Measurements from ENCODE around the gene SERPINA1.

The SERPINA1 gene

GRCh38 chr14:94397289-94398181, 9.1 kb upstream of the SERPINA1 start:
- DNase-seq: no peak

GRCh38 chr14:94396628-94397225, 8.3 kb upstream of the SERPINA1 start:
- DNase-seq: no peak

- no peak for DNase-seq
Observed at GRCh38 chr14:94395888-94396574, 7.6 kb upstream of the SERPINA1 start.

DNA sequence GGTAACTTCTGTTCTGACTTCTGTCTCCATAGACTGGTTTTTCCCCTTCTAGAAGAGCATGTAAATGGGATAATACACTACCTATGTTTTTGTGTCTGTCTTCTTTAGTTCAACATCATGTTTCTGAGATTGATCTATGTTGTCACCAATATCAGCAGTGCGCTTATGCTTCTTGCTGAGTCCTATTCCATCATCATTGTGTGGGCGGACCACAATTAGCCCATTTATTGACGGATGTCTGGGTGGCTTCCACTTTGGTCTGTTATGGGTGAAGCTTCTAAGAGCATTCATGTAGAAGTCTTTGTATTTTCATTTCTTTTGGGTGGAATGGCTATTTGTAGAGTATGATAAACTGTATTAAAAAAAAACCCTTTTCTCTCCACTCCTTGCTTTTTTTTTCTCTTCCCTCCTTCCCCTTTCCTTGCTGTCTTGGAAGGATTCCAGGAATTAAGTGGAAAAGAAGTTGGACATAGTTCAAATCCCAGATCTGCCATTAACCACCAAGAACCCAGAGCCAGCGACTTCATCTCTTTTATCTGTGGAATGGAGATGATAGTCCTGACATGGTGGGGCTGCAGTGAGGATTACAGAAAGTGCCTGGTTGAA, 7.0 kb upstream of the SERPINA1 start:
- DNase-seq: no peak

GRCh38 chr14:94394581-94395207, 6.3 kb upstream of the SERPINA1 start:
- DNase-seq: peak; percentile 6

GRCh38 chr14:94394025-94394493, 5.7 kb upstream of the SERPINA1 start:
- DNase-seq: no peak

- no peak for DNase-seq
Observed at GRCh38 chr14:94393474-94393873, 5.1 kb upstream of the SERPINA1 start.

- DNase-seq: peak; percentile 44
Observed at GRCh38 chr14:94392510-94392935, 4.1 kb upstream of the SERPINA1 start.

GRCh38 chr14:94391281-94391975, 3.0 kb upstream of the SERPINA1 start:
- no peak for DNase-seq

DNA sequence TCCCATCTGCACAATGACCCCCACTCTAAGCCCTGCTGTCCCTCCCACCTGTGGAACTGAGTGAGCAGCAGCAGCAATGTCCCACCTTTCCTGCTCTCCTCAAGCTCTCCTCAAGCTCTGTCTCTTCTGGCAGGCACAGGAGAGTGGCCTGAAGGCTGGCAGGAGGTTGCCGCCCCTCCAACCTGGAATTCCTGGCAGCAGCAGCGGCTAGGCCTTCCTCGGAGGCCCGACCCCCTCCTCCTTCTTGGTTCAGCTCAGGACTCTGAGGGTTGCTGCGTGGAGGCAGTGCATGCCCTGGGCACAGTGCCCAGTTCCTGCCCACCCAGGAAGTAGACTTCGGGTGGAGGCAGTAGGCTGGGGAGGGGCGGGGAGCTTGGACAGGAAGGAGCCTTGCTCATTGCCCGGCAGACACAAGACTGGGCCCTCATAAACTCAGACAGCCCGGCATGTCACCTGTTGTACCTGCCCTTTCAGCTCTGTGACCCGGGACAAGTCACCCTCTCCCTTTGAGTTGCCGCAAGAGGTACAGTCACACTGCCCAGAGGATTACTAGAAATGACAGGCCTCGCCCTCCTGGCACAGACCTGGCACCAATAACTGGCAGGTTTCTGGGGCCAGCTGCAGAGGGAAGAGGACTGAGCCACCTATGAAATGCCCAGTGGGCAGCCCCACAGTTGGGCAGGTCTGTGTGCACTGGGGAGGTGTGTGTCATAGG, 2.1 kb upstream of the SERPINA1 start:
- DNase-seq: no peak

GRCh38 chr14:94389731-94390371, 1.4 kb upstream of the SERPINA1 start:
- no peak for DNase-seq

DNA sequence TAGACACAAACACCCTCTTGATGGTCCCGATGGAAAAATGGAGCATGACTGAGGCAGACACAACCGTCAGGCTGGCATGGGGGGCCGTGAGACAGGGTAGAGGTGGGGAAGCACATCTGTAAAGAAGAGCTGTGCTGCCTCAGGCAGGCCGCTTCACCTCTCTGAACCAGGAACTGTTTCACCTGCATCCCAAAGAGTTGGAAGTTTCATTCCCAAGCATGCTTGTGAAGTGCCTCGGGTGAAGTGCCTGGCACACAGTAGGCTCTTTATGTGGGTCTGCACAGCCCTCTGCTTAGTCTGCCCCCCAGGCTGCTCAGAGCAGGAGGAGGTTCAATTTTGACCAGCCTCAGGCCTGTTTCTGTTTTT, 685 bp upstream of the SERPINA1 start:
- no peak for DNase-seq

DNA sequence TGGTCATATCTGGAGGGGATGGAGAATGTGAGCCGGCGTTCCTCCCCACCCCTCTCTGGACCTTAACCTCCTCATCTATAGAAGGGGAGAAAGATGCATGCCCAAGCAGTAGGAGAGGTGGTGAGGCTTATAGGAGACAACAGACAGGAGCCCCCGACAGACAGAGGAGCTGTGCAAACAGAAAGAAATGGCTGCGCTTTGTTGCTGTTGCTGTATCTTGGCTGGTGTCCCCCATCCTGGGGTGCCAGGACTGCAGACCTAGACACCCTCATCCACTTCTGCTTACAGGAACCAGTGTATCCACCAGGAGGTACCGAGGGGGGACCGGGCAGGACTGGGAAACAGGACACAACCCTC, 397 bp downstream of the SERPINA1 start:
- DNase-seq: no peak

DNA sequence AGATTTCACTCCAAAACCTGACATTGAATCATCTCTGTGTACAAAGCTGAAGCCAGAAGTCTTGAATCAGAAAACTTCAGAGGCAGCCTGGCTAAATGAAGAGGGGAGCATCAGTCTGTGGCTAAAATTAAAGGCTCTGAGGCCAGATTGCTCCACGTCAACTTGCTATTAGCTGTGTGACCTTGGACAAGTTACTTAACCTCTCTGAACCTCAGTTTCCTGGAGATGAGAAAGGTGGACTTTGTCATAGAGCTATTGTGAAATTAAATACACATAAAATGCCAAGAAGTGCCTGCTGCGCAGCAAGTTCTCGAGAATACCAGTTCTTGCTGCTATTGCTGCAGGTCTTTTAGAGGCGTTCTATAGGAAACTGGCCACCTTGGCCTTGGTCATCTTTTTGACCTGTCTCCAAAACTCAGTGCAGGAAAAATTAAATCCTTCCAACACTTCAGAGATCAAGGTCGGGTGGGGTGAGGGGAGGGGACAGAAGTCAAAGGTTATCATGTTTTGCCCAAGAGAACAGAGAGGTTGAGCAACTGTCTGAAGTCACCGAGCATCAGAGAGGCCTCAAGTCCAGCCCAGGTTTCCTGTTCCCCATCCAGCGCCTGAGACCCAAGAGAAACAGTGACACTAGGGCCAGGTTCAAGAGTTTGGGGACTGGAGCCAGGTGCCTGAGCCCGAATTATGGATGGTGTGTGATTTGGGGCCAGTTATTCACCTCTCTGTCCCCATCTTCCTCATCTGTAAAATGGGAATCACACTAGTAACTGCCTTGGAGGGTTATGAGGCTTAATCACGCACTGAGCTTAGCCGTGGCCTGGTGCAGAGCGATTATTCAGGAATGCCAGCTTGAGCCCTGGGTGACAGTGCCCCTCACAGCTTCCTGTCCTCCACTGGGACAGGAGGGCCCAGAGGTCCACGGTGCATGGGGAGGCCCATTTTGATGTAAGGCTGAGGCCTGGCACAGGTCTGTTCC, 1.1 kb downstream of the SERPINA1 start:
- DNase-seq: no peak

GRCh38 chr14:94386085-94387031, 2.0 kb downstream of the SERPINA1 start:
- DNase-seq: no peak

GRCh38 chr14:94385553-94386057, 2.8 kb downstream of the SERPINA1 start:
- no peak for DNase-seq

DNA sequence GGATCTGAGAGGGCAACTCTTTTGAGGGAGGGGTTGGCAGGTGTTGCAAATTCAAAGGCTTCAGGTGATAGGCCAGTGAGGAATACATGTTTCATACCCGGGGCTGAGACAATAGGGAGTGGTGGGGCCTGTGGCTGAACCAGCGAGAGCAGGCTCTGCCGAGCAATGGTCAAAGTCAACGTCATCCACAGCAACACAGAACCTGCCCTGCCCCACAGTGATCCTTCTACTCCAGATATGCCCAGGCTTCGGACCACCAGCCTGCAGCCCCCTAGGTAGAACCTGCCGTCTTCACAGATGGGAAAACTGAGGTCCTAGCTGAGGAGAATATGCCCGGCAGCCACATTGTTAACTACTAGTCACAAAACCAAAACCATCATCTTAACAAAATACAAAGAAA, 4.1 kb downstream of the SERPINA1 start:
- DNase-seq: no peak

- no peak for DNase-seq
Observed at GRCh38 chr14:94383777-94384176, 4.6 kb downstream of the SERPINA1 start.

All from CD4-positive, alpha-beta T cell treated with Interleukin-4 for 4 hours (primary cell).